B cell (primary cell): ENCODE data around the gene CABLES2. TPM values are rescaled to one million over a fixed set of nuclear protein-coding genes. Genes with fewer than 3 reads are reported as not detected.

Experiments
- ATAC-seq: fragments of 200-7000 bp; cut with Tn5 transposase; one replicate; pipeline ENCODE4 v1.10.0; 2021; ENCODE audit warnings: low read depth, mild to moderate bottlenecking, moderate number of reproducible peaks, moderate library complexity
- CTCF ChIA-PET: fragments of 350-600 bp; sonication (Branson Sonifier 250); formaldehyde crosslinking; loops from one replicate; lab custom pipeline; 2021; ENCODE audit warnings: antibody characterized with exemption, inconsistent platforms; lab: Charles Lee
- POLR2A ChIA-PET: fragments of 350-600 bp; sonication (Branson Sonifier 250); formaldehyde crosslinking; loops from one replicate; lab custom pipeline; 2021; ENCODE audit warnings: antibody characterized with exemption; lab: Charles Lee
- DNase-seq: peaks from one replicate; pipeline ENCODE4 v3.0.0; 2013
- H2AFZ ChIP-seq: 2 replicates; pipeline ENCODE4 v1.6.1; 2012; ENCODE audit warnings: mild to moderate bottlenecking, low read depth, low read length; ENCODE audit not compliant: insufficient read depth, poor library complexity, severe bottlenecking
- H3K27ac ChIP-seq, 2 donors: 1 replicate in 1 of 2; 2 replicates in 1 of 2; pipeline ENCODE4 v1.5.1; 2012 to 2013; ENCODE audit warnings: low read length in 2 of 2, mild to moderate bottlenecking in 2 of 2, moderate library complexity in 1 of 2
- H3K27me3 ChIP-seq, 4 experiments: fragments of 200-600 bp in 1 of 4; sonication (generic) in 1 of 4; replicated peaks in 1 of 4; 1 replicate in 2 of 4; 2 replicates in 2 of 4; pipeline versions ENCODE4 v1.6.1 to v1.7.0; 2013 to 2016; ENCODE audit warnings: low read length in 3 of 4, mild to moderate bottlenecking in 2 of 4, mixed read lengths in 1 of 4, moderate library complexity in 1 of 4; ENCODE audit not compliant: insufficient read depth in 4 of 4, control insufficient read depth in 3 of 4; ENCODE audit errors: control extremely low read depth in 1 of 4
- H3K36me3 ChIP-seq, 2 experiments: replicated peaks in 1 of 2; 1 replicate in 1 of 2; 2 replicates in 1 of 2; pipeline versions ENCODE4 v1.6.1 to v1.7.1; 2013; ENCODE audit warnings: low read length in 1 of 2; ENCODE audit not compliant: insufficient read depth in 2 of 2, control insufficient read depth in 1 of 2; ENCODE audit errors: control extremely low read depth in 1 of 2, extremely low read depth in 1 of 2
- H3K4me1 ChIP-seq, 2 donors: fragments of 200-600 bp in 1 of 2; sonication (generic) in 1 of 2; 1 replicate in 1 of 2; 2 replicates in 1 of 2; pipeline versions ENCODE4 v1.5.1 to v1.6.1; 2013 to 2017; ENCODE audit warnings: low read length in 2 of 2; ENCODE audit not compliant: control insufficient read depth in 2 of 2, insufficient read depth in 2 of 2
- H3K4me2 ChIP-seq: replicated peaks from 2 replicates; pipeline ENCODE3; 2012; ENCODE audit warnings: mild to moderate bottlenecking, low read depth, low read length; ENCODE audit not compliant: poor library complexity, severe bottlenecking
- H3K4me3 ChIP-seq, 5 experiments: fragments of 200-600 bp in 1 of 5; sonication (generic) in 1 of 5; 1 replicate in 3 of 5; 2 replicates in 2 of 5; pipeline versions ENCODE4 v1.5.1 to v1.7.0; 2011 to 2016; ENCODE audit warnings: low read length in 4 of 5, mild to moderate bottlenecking in 4 of 5, low read depth in 2 of 5, control low read depth in 1 of 5, moderate library complexity in 1 of 5; ENCODE audit not compliant: insufficient read depth in 1 of 5; ENCODE audit errors: control extremely low read depth in 1 of 5, extremely low read depth in 1 of 5
- H3K79me2 ChIP-seq: fragments of 200-600 bp; sonication (generic); one replicate; pipeline ENCODE4 v1.6.0; 2016; ENCODE audit warnings: low read length; ENCODE audit not compliant: control insufficient read depth, insufficient read depth
- H3K9ac ChIP-seq: fragments of 200-600 bp; sonication (generic); 2 replicates; pipeline ENCODE4 v1.6.1; 2017; ENCODE audit warnings: mild to moderate bottlenecking, low read length, moderate library complexity
- H3K9me3 ChIP-seq, 3 donors: one replicate each; pipeline versions ENCODE4 v1.6.1 to v1.7.1; 2013; ENCODE audit warnings: low read length in 2 of 3; ENCODE audit not compliant: control insufficient read depth in 2 of 3, insufficient read depth in 1 of 3; ENCODE audit errors: control extremely low read depth in 1 of 3
- H4K20me1 ChIP-seq: 2 replicates; pipeline ENCODE4 v1.6.0; 2012; ENCODE audit warnings: mild to moderate bottlenecking, low read length; ENCODE audit not compliant: insufficient read depth, control insufficient read depth, poor library complexity, severe bottlenecking
- H3K27ac Mint-ChIP-seq: one replicate; pipeline ENCODE4 v1.8.0; 2021; ENCODE audit warnings: mixed read lengths
- H3K27me3 Mint-ChIP-seq: one replicate; pipeline ENCODE4 v1.8.0; 2021; ENCODE audit warnings: mixed read lengths
- H3K4me1 Mint-ChIP-seq: one replicate; pipeline ENCODE4 v1.8.0; 2021; ENCODE audit warnings: mixed read lengths
- H3K4me3 Mint-ChIP-seq: one replicate; pipeline ENCODE4 v1.8.0; 2021; ENCODE audit warnings: mixed read lengths
- H3K9me3 Mint-ChIP-seq: one replicate; pipeline ENCODE4 v1.8.0; 2022; ENCODE audit warnings: mixed read lengths; ENCODE audit not compliant: insufficient read depth
- CTCF ChIP-seq: fragments of 200-600 bp; IDR thresholded peaks from one replicate; pipeline ENCODE4 v1.8.0; 2022; ENCODE audit warnings: antibody characterized with exemption, mild to moderate bottlenecking
- EZH2 ChIP-seq: IDR thresholded peaks from 2 replicates; pipeline ENCODE4 v1.6.1; 2012; ENCODE audit warnings: borderline replicate concordance, low read depth, mild to moderate bottlenecking, moderate library complexity, low read length; ENCODE audit not compliant: insufficient read depth, poor library complexity, severe bottlenecking
- WGBS: methylation state at CpG from one replicate; pipeline ENCODE4 v1.1.5; 2013; ENCODE audit warnings: missing lambda C conversion rate; ENCODE audit not compliant: insufficient coverage; 5-methylcytosine and 5-hydroxymethylcytosine counted together
- intact Hi-C: fragments of 100-400 bp; cut with micrococcal nuclease; formaldehyde crosslinking; loops from one replicate; pipeline ENCODE4 v1.10.0; 2022
- polyA plus RNA-seq: library from polyadenylated mRNA; depleted of rRNA; stranded (reverse); fragments of >200 nt; gene quantifications from 2 replicates; pipeline ENCODE4 v1.2.3, GENCODE V29; 2012
- total RNA-seq, 2 donors: library from RNA; stranded (reverse); fragments of 120-200 nt in 1 of 2; gene quantifications; 1 replicate in 1 of 2; 2 replicates in 1 of 2; pipeline versions ENCODE4 v1.2.3 to v1.2.4, GENCODE V29; 2013 to 2022

CABLES2 gene
- total and polyA plus RNA-seq, 2 donors (not counting 1 experiment from before 2014, with no cell fraction given) = 4.8 to 8.2 TPM

DNA sequence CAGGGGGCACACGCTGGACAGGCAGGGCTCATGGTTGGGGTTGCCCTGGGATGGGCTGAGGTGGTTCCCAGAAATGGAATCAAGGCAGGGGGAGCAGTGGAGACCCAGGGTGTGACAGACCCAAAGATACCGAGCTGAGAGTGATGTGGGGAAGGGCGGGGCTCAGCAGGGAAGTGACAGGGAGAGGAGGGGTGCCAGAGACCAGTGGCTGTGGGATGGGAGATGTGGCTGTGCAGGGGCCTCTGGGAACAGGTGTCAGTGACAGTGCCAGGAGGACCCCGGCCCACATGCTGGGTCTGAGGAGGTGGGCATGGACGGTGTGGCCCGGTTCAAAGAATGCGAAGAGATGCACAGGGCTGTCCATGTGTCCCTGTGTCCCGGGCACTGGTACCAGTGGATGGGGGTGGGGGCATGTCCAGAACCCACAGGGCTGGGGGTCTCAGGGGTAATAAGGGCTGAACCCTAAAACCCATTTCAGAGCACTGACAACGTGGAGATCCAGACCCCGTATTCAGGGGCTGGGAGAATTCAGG is 1.0 kb downstream of the CABLES2 start:
- Mint-ChIP-seq H3K4me1 (peaks cover 41% of the 10 kb centered on the region), H3K4me3 (peak overlapping the region; percentile 74), H3K27me3 (no peaks in the 10 kb centered on the region), H3K9me3 (no peaks in the 10 kb centered on the region), H3K27ac (peak overlapping the region; percentile 59)
- Histone ChIP-seq H3K27me3 (no peaks in the 10 kb centered on the region), H3K4me3 (peak overlapping the region in 4 of 5 experiments; percentile 46 to 67 (median 56)), H3K9me3 (no peaks in the 10 kb centered on the region), H3K27ac (no peak overlapping the region), H3K36me3 (no peaks in the 10 kb centered on the region), H4K20me1 (peaks cover 9% of the 10 kb centered on the region), H3K79me2 (peaks cover 23% of the 10 kb centered on the region), H3K4me2 (peak overlapping the region; percentile 95), H3K9ac (peak overlapping the region; percentile 78), H2AFZ (peak overlapping the region; percentile 33), H3K4me1 (peaks cover 30 to 51% of the 10 kb centered on the region in 2 donors)
- intact Hi-C loops = loop anchor here (2.0 to 5.0 kb wide), 3 partner anchors 167 to 531 kb away; partner anchors contain the start of genes GID8 and OSBPL2
- CTCF ChIA-PET = no interaction called here
- POLR2A ChIA-PET = no interaction called here
- DNase-seq (no peak), ATAC-seq (no peak)
- 82% methylated on average over 8 of the region's 10 CpGs for whole genome bisulfite sequencing
- no peak for TF ChIP-seq EZH2
- TF ChIP-seq CTCF = no peak
